ENCODE data around the gene FHL1. TPM values are rescaled to one million over a fixed set of nuclear protein-coding genes. Genes with fewer than 3 reads are reported as not detected.

FHL1 gene
- total and polyA plus RNA-seq, 2 donors (not counting 3 experiments of a cell fraction or from before 2014, with no cell fraction given): 50.6 to 59.4 TPM

DNA sequence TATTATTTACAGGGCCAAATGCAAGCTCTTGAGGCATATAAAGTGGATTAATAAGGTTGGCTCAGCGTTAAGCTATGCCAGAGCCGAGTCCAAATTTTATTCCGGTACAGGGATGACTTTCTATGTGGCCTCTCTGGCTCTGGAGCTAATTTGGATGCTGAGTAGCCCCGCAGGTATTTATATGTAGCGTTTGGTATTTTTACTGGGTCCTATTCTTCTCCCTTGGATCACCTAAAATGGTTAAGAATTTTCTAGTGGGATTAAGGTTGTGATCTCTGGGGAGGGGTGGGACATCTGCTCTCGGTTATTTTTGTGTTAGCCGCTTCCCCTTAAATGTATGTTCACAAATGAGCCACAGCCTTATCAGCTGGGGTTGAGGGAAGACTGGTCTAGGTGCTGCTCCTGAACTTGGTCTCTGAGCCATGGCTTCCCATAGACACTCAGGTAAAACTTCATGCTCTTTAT lies 49.4 kb downstream of the FHL1 start:
- no peak overlapping the region for H3K4me2 ChIP-seq (ENCODE audit: insufficient read depth, low read length)
- H3K9me3 ChIP-seq (replicated peaks; ENCODE audit: control insufficient read depth, insufficient read depth, low read length): no peaks in the 10 kb centered on the region
- no peak for DNase-seq (ENCODE audit: low read depth, low spot score)
- H3K9ac ChIP-seq (replicated peaks; ENCODE audit: extremely low read depth, insufficient read depth, low read length): no peak overlapping the region
- no peak overlapping the region for H3K4me3 ChIP-seq (replicated peaks in 1 of 3; ENCODE audit: insufficient read depth in 1 of 3, low read depth in 1 of 3, low read length in 3 of 3)
- no peaks in the 10 kb centered on the region for H3K9me1 ChIP-seq (replicated peaks; ENCODE audit: control insufficient read depth, extremely low read depth, insufficient read depth, low read length)
- no peak overlapping the region for H2AFZ ChIP-seq (ENCODE audit: low read depth, low read length)
- H3K27ac ChIP-seq (ENCODE audit: insufficient read depth, low read depth, low read length): no peak overlapping the region
- H3K79me2 ChIP-seq (ENCODE audit: control insufficient read depth, insufficient read depth, low read length): no peaks in the 10 kb centered on the region
- CTCF ChIA-PET: interaction anchor here (1.0 to 2.3 kb wide), 3 partner anchors 27 to 168 kb away, joined by 4 to 10 read pairs (median 6); no protein-coding TSS in a partner anchor
- no peaks in the 10 kb centered on the region for H3K27me3 ChIP-seq (ENCODE audit: control insufficient read depth in 2 of 2, insufficient read depth in 2 of 2, low read length in 2 of 2)
- TF ChIP-seq GATA2 (IDR thresholded peaks at IDR 0.05; ENCODE audit: insufficient read depth, insufficient read length, low read depth, low read length): no peak
- TF ChIP-seq, protein P1, sequence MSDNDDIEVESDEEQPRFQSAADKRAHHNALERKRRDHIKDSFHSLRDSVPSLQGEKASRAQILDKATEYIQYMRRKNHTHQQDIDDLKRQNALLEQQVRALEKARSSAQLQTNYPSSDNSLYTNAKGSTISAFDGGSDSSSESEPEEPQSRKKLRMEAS (IDR thresholded peaks at IDR 0.05; ENCODE audit: insufficient read depth, insufficient read length): no peak
- TF ChIP-seq JUN (IDR thresholded peaks at IDR 0.05; ENCODE audit: borderline replicate concordance, insufficient read depth, insufficient read length, low read depth): no peak
- TF ChIP-seq POLR2A (IDR thresholded peaks at IDR 0.05; ENCODE audit: low read depth, low read length): no peak
- peak; percentile 15 for FAIRE-seq
- peaks cover 11% of the 10 kb centered on the region for H3K4me1 ChIP-seq (ENCODE audit: control insufficient read depth, extremely low read depth, insufficient read depth, low read length)
- no TSS peak for BruUV-seq (replicated peaks)
- intact Hi-C loops (cut with micrococcal nuclease): no loop called here
- H3K36me3 ChIP-seq (ENCODE audit: control insufficient read depth in 2 of 2, extremely low read depth in 1 of 2, insufficient read depth in 2 of 2, low read length in 2 of 2): no peaks in the 10 kb centered on the region
- H4K20me1 ChIP-seq (replicated peaks; ENCODE audit: control insufficient read depth, extremely low read depth, insufficient read depth, low read length): no peaks in the 10 kb centered on the region
- dilution Hi-C loops (cut with MboI; ENCODE audit: extremely low pct_ligation_motif_present, low sequenced_read_pairs): no loop called here
- POLR2A ChIA-PET: interaction anchor here (1.1 kb wide), 1 partner anchor 11 kb away, joined by 3 read pairs; no protein-coding TSS in a partner anchor

DNA sequence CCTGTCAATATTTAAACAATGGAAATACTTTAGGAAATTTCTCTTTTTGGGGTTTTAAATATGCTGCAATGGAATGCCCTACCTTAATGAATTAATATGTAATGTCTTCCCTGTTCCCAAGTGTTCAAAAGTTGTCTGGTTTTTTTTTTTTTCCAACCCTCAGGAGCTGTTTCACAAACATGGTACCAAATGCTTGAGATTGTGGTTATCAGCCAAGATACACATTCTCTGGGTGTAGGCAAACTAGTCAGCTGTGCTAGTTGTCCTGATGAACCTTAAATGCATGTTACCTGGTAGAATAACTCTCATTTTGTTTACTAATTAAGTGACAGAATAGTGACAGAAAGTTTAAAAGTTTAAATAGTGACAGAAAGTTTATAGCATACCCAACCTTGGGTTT lies 50.7 kb downstream of the FHL1 start:
- Histone ChIP-seq H3K4me3 (replicated peaks in 1 of 3; ENCODE audit: insufficient read depth in 1 of 3, low read depth in 1 of 3, low read length in 3 of 3) (no peak overlapping the region), H2AFZ (ENCODE audit: low read depth, low read length) (no peak overlapping the region), H3K27me3 (ENCODE audit: control insufficient read depth in 2 of 2, insufficient read depth in 2 of 2, low read length in 2 of 2) (no peaks in the 10 kb centered on the region), H3K27ac (ENCODE audit: insufficient read depth, low read depth, low read length) (no peak overlapping the region), H3K9me3 (replicated peaks; ENCODE audit: control insufficient read depth, insufficient read depth, low read length) (no peaks in the 10 kb centered on the region), H3K9ac (replicated peaks; ENCODE audit: extremely low read depth, insufficient read depth, low read length) (no peak overlapping the region), H3K4me2 (ENCODE audit: insufficient read depth, low read length) (no peak overlapping the region), H3K79me2 (ENCODE audit: control insufficient read depth, insufficient read depth, low read length) (no peaks in the 10 kb centered on the region), H4K20me1 (replicated peaks; ENCODE audit: control insufficient read depth, extremely low read depth, insufficient read depth, low read length) (no peaks in the 10 kb centered on the region), H3K4me1 (ENCODE audit: control insufficient read depth, extremely low read depth, insufficient read depth, low read length) (peaks cover 5% of the 10 kb centered on the region), H3K9me1 (replicated peaks; ENCODE audit: control insufficient read depth, extremely low read depth, insufficient read depth, low read length) (no peaks in the 10 kb centered on the region), H3K36me3 (ENCODE audit: control insufficient read depth in 2 of 2, extremely low read depth in 1 of 2, insufficient read depth in 2 of 2, low read length in 2 of 2) (no peaks in the 10 kb centered on the region)
- TF ChIP-seq, protein P2, sequence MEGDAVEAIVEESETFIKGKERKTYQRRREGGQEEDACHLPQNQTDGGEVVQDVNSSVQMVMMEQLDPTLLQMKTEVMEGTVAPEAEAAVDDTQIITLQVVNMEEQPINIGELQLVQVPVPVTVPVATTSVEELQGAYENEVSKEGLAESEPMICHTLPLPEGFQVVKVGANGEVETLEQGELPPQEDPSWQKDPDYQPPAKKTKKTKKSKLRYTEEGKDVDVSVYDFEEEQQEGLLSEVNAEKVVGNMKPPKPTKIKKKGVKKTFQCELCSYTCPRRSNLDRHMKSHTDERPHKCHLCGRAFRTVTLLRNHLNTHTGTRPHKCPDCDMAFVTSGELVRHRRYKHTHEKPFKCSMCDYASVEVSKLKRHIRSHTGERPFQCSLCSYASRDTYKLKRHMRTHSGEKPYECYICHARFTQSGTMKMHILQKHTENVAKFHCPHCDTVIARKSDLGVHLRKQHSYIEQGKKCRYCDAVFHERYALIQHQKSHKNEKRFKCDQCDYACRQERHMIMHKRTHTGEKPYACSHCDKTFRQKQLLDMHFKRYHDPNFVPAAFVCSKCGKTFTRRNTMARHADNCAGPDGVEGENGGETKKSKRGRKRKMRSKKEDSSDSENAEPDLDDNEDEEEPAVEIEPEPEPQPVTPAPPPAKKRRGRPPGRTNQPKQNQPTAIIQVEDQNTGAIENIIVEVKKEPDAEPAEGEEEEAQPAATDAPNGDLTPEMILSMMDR (IDR thresholded peaks at IDR 0.05; ENCODE audit: extremely low read depth in 1 of 2, insufficient read depth in 1 of 2, low read depth in 1 of 2, low read length in 2 of 2): no peak
- TF ChIP-seq GATA2 (IDR thresholded peaks at IDR 0.05; ENCODE audit: insufficient read depth, insufficient read length, low read depth, low read length) (no peak), EZH2 (IDR thresholded peaks at IDR 0.05; ENCODE audit: borderline replicate concordance, low read depth, low read length, severe bottlenecking) (no peak), JUN (IDR thresholded peaks at IDR 0.05; ENCODE audit: borderline replicate concordance, insufficient read depth, insufficient read length, low read depth) (no peak), POLR2AphosphoS5 (IDR thresholded peaks at IDR 0.05; ENCODE audit: insufficient read depth, low read depth, low read length) (no peak), MYC (IDR thresholded peaks at IDR 0.05; ENCODE audit: low read depth, low read length) (no peak), POLR2A (IDR thresholded peaks at IDR 0.05; ENCODE audit: low read depth, low read length) (no peak), FOS (IDR thresholded peaks at IDR 0.05; ENCODE audit: borderline replicate concordance, insufficient read depth, low read length) (no peak)
- TF ChIP-seq, protein P1 (IDR thresholded peaks at IDR 0.05; ENCODE audit: insufficient read depth, insufficient read length): no peak
- no peak for FAIRE-seq
- dilution Hi-C loops (cut with MboI; ENCODE audit: extremely low pct_ligation_motif_present, low sequenced_read_pairs): no loop called here
- no TSS peak for BruUV-seq (replicated peaks)
- POLR2A ChIA-PET: no interaction called here
- no peak for DNase-seq (ENCODE audit: low read depth, low spot score)
- intact Hi-C loops (cut with micrococcal nuclease): no loop called here
- CTCF ChIA-PET: interaction anchor here (1.0 to 2.3 kb wide), 2 partner anchors 32 to 170 kb away, joined by 4 to 10 read pairs; no protein-coding TSS in a partner anchor
